Caco-2 (cell line): Measurements from ENCODE around the gene MTM1. TPM values are rescaled to one million over a fixed set of nuclear protein-coding genes. Genes with fewer than 3 reads are reported as not detected.

Experiments used
- BruUV-seq: library from RNA; stranded (reverse); fragments of 400-500 nt; replicated peaks from 2 replicates; lab custom pipeline; 2021; lab: Mats Ljungman, UMichigan
- CTCF ChIA-PET: fragments of 300-600 bp; sonication (Branson Sonifier 250); formaldehyde crosslinking; loops from one replicate; lab custom pipeline; 2022; ENCODE audit warnings: antibody characterized with exemption; lab: Charles Lee
- POLR2A ChIA-PET: fragments of 300-600 bp; sonication (Branson Sonifier 250); formaldehyde crosslinking; loops from one replicate; lab custom pipeline; 2022; ENCODE audit warnings: antibody characterized with exemption; lab: Charles Lee
- DNase-seq, 2 experiments: peaks; one replicate each; pipeline versions ENCODE4 v3.0.0 to v3.0.0-alpha.2; 2020 to 2022
- H3K27me3 ChIP-seq: replicated peaks from 2 replicates; pipeline ENCODE4 v1.6.0; 2011; ENCODE audit warnings: low read length; ENCODE audit not compliant: control insufficient read depth, insufficient read depth
- H3K36me3 ChIP-seq: 2 replicates; pipeline ENCODE4 v1.5.1; 2011; ENCODE audit warnings: low read length; ENCODE audit not compliant: control insufficient read depth, insufficient read depth
- H3K4me1 ChIP-seq: fragments of 250-450 bp; sonication (Bioruptor Pico); 2 replicates; pipeline ENCODE4 v1.5.1; 2020; ENCODE audit warnings: mild to moderate bottlenecking
- H3K4me3 ChIP-seq: 2 replicates; pipeline ENCODE4 v1.5.1; 2011; ENCODE audit warnings: low read depth, mild to moderate bottlenecking, control low read depth, low read length
- H3K9me3 ChIP-seq: fragments of 250-450 bp; sonication (Bioruptor Pico); 2 replicates; pipeline ENCODE4 v1.5.1; 2020; ENCODE audit warnings: mild to moderate bottlenecking, moderate library complexity
- H3K27ac Mint-ChIP-seq: one replicate; pipeline ENCODE4 v1.8.0; 2022; ENCODE audit warnings: mixed read lengths; ENCODE audit not compliant: unreplicated experiment
- H3K27me3 Mint-ChIP-seq: one replicate; pipeline ENCODE4 v1.8.0; 2022; ENCODE audit warnings: mixed read lengths; ENCODE audit not compliant: insufficient read depth, unreplicated experiment
- H3K36me3 Mint-ChIP-seq: one replicate; pipeline ENCODE4 v1.8.0; 2022; ENCODE audit warnings: mild to moderate bottlenecking, mixed read lengths; ENCODE audit not compliant: insufficient read depth, unreplicated experiment
- H3K4me1 Mint-ChIP-seq: one replicate; pipeline ENCODE4 v1.8.0; 2022; ENCODE audit warnings: low read depth, mixed read lengths; ENCODE audit not compliant: unreplicated experiment
- H3K4me3 Mint-ChIP-seq: one replicate; pipeline ENCODE4 v1.8.0; 2022; ENCODE audit warnings: mild to moderate bottlenecking, moderate library complexity, mixed read lengths; ENCODE audit not compliant: unreplicated experiment
- H3K9me3 Mint-ChIP-seq: one replicate; pipeline ENCODE4 v1.8.0; 2022; ENCODE audit warnings: mixed read lengths; ENCODE audit not compliant: unreplicated experiment
- CTCF ChIP-seq, 2 experiments: fragments of 200-600 bp in 1 of 2; IDR thresholded peaks; 1 replicate in 1 of 2; 2 replicates in 1 of 2; pipeline versions ENCODE4 v1.5.1 to v1.8.0; 2011 to 2022; ENCODE audit warnings: antibody characterized with exemption in 1 of 2, control low read depth in 1 of 2, inconsistent platforms in 1 of 2, low read depth in 1 of 2, low read length in 1 of 2, mild to moderate bottlenecking in 1 of 2, moderate library complexity in 1 of 2; ENCODE audit not compliant: insufficient read depth in 1 of 2, severe bottlenecking in 1 of 2, unreplicated experiment in 1 of 2
- intact Hi-C: fragments of 100-400 bp; cut with micrococcal nuclease; formaldehyde crosslinking; loops from one replicate; pipeline ENCODE4 v1.10.0; 2022; ENCODE audit not compliant: unreplicated experiment
- total RNA-seq: library from RNA; stranded (reverse); gene quantifications from 2 replicates; pipeline ENCODE4 v1.2.3, GENCODE V29; 2022

MTM1 gene
- total RNA-seq, 1 experiment from 2014 or later = 9.7 TPM

- ChIA-PET CTCF (no interaction called here), POLR2A (no interaction called here)
- Mint-ChIP-seq H3K36me3 (no peaks in the 10 kb centered on the region), H3K9me3 (no peaks in the 10 kb centered on the region), H3K4me1 (no peaks in the 10 kb centered on the region), H3K4me3 (no peak overlapping the region), H3K27ac (no peak overlapping the region), H3K27me3 (no peaks in the 10 kb centered on the region)
- TF ChIP-seq CTCF (IDR thresholded peaks at IDR 0.05; ENCODE audit: insufficient read depth in 1 of 2, low read depth in 1 of 2, low read length in 1 of 2, severe bottlenecking in 1 of 2, unreplicated experiment in 1 of 2) = no peak
- DNase-seq = peak in 1 of 2 experiments; percentile 17
- intact Hi-C loops = no loop called here
- Histone ChIP-seq H3K4me3 (no peak overlapping the region), H3K9me3 (no peaks in the 10 kb centered on the region), H3K4me1 (peaks cover 7% of the 10 kb centered on the region; the same call in 1 of the 2 replicates), H3K27me3 (no peaks in the 10 kb centered on the region), H3K36me3 (no peaks in the 10 kb centered on the region)
- BruUV-seq = no TSS peak
These were observed 120.6 kb downstream of the MTM1 start for GRCh38 chrX:150688911-150689451.

DNA sequence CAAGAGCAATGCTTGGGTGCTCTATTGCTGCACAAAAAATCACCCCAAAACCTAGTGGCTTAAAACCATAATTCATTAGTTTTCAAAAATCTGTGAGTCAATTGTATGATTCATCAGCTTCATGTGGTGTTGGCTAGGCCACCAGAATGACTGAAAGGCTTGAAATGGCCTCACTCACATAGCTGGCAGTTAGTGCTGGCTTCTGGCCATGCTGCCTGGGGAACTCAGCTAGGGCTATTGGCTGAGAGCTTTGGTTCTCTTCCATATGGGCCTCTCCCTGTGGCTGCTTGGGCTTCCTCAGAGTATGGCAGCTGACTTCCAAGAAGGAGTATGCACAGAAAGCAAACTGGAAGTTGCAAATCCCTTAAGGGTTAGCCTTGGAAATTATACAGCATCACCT is 121.7 kb downstream of the MTM1 start:
- Mint-ChIP-seq H3K27ac (no peak overlapping the region), H3K4me1 (peaks cover 4% of the 10 kb centered on the region), H3K4me3 (no peak overlapping the region), H3K27me3 (no peaks in the 10 kb centered on the region), H3K9me3 (no peaks in the 10 kb centered on the region), H3K36me3 (peaks cover 3% of the 10 kb centered on the region)
- no peaks in the 10 kb centered on the region for H3K36me3 ChIP-seq
- intact Hi-C loops = no loop called here
- H3K9me3 ChIP-seq = no peaks in the 10 kb centered on the region
- no peaks in the 10 kb centered on the region for H3K27me3 ChIP-seq
- no peak overlapping the region for H3K4me3 ChIP-seq
- no peak for TF ChIP-seq CTCF (IDR thresholded peaks at IDR 0.05; ENCODE audit: insufficient read depth in 1 of 2, low read depth in 1 of 2, low read length in 1 of 2, severe bottlenecking in 1 of 2, unreplicated experiment in 1 of 2)
- no TSS peak for BruUV-seq
- POLR2A ChIA-PET = no interaction called here
- CTCF ChIA-PET = no interaction called here
- peaks cover 12% of the 10 kb centered on the region; the same call in 1 of the 2 replicates for H3K4me1 ChIP-seq
- DNase-seq = no peak

GRCh38 chrX:150692296-150692695 is 123.9 kb downstream of the MTM1 start:
- Histone ChIP-seq H3K27me3 (no peaks in the 10 kb centered on the region), H3K9me3 (no peaks in the 10 kb centered on the region), H3K4me3 (peak overlapping the region; percentile 50), H3K36me3 (no peaks in the 10 kb centered on the region), H3K4me1 (peaks cover 12% of the 10 kb centered on the region; the same call in 1 of the 2 replicates)
- Mint-ChIP-seq H3K4me3 (peak overlapping the region; percentile 74), H3K27ac (peak overlapping the region; percentile 64), H3K9me3 (no peaks in the 10 kb centered on the region), H3K27me3 (no peaks in the 10 kb centered on the region), H3K4me1 (peaks cover 8% of the 10 kb centered on the region), H3K36me3 (peaks cover 10% of the 10 kb centered on the region)
- CTCF ChIA-PET = no interaction called here
- intact Hi-C loops = no loop called here
- no peak for DNase-seq
- POLR2A ChIA-PET = interaction anchor here (0.6 kb wide), 1 partner anchor 11 kb away, joined by 4 read pairs; no protein-coding TSS in a partner anchor
- no peak for TF ChIP-seq CTCF (IDR thresholded peaks at IDR 0.05; ENCODE audit: insufficient read depth in 1 of 2, low read depth in 1 of 2, low read length in 1 of 2, severe bottlenecking in 1 of 2, unreplicated experiment in 1 of 2)
- BruUV-seq = no TSS peak
